Measurements from ENCODE around the gene RBBP8NL.
"Not testable (repeated sequence)": the region's sequence is repeated elsewhere in the genome, so short reads cannot be mapped to it uniquely, and the experiment has no call there.

RBBP8NL gene

GRCh38 chr20:62426699-62427131 lies 624 bp downstream of the RBBP8NL start:
- no peak overlapping the region for H3K9ac ChIP-seq (ENCODE audit: low read length)
- H3K27me3 ChIP-seq (ENCODE audit: insufficient read depth, low read length) = no peaks in the 10 kb centered on the region; the same call in 1 of the 2 replicates
- no peaks in the 10 kb centered on the region for H3K9me3 ChIP-seq (ENCODE audit: low read length)
- H3K4me2 ChIP-seq (ENCODE audit: low read length) = no peak overlapping the region
- no peak overlapping the region for H3K4me3 ChIP-seq (ENCODE audit: low read depth, low read length, poor library complexity, severe bottlenecking)
- H3K79me2 ChIP-seq (ENCODE audit: insufficient read depth, low read length) = no peaks in the 10 kb centered on the region
- no peak overlapping the region for H3K27ac ChIP-seq (ENCODE audit: low read depth, low read length, poor library complexity, severe bottlenecking)
- no peaks in the 10 kb centered on the region for H3K36me3 ChIP-seq (ENCODE audit: insufficient read depth, low read length)
- no peaks in the 10 kb centered on the region for H4K20me1 ChIP-seq (ENCODE audit: insufficient read depth, low read length)
- H2AFZ ChIP-seq (ENCODE audit: low read length) = no peak overlapping the region
- no peaks in the 10 kb centered on the region for H3K4me1 ChIP-seq (ENCODE audit: insufficient read depth, low read length, severe bottlenecking)
- H3F3A ChIP-seq (ENCODE audit: insufficient read depth, low read length) = no peaks in the 10 kb centered on the region
- no peaks in the 10 kb centered on the region for H3K9me2 ChIP-seq (ENCODE audit: low read depth, low read length)
- no peak for TF ChIP-seq EZH2 (IDR thresholded peaks at IDR 0.05; ENCODE audit: borderline replicate concordance, low read length)
- TF ChIP-seq CTCF (IDR thresholded peaks at IDR 0.05; ENCODE audit: low read length) = no peak

- not testable (repeated sequence) for H3K4me2 ChIP-seq (ENCODE audit: low read length); H3K4me3 ChIP-seq (ENCODE audit: low read depth, low read length, poor library complexity, severe bottlenecking)
Observed at GRCh38 chr20:62426059-62426348, 1.3 kb downstream of the RBBP8NL start.

GRCh38 chr20:62425281-62426058 lies 1.9 kb downstream of the RBBP8NL start:
- H3K4me1 ChIP-seq (ENCODE audit: insufficient read depth, low read length, severe bottlenecking) = no peaks in the 10 kb centered on the region
- H3K27ac ChIP-seq (ENCODE audit: low read depth, low read length, poor library complexity, severe bottlenecking) = no peak overlapping the region
- no peak overlapping the region for H3K4me2 ChIP-seq (ENCODE audit: low read length)
- no peaks in the 10 kb centered on the region for H4K20me1 ChIP-seq (ENCODE audit: insufficient read depth, low read length)
- no peak overlapping the region for H3K4me3 ChIP-seq (ENCODE audit: low read depth, low read length, poor library complexity, severe bottlenecking)
- H3K27me3 ChIP-seq (ENCODE audit: insufficient read depth, low read length) = no peaks in the 10 kb centered on the region; the same call in 1 of the 2 replicates
- H3K9me3 ChIP-seq (ENCODE audit: low read length) = no peaks in the 10 kb centered on the region
- no peak overlapping the region for H3K9ac ChIP-seq (ENCODE audit: low read length)
- no peaks in the 10 kb centered on the region for H3K9me2 ChIP-seq (ENCODE audit: low read depth, low read length)
- H3K79me2 ChIP-seq (ENCODE audit: insufficient read depth, low read length) = no peaks in the 10 kb centered on the region
- TF ChIP-seq CTCF (IDR thresholded peaks at IDR 0.05; ENCODE audit: low read length) (no peak), EZH2 (IDR thresholded peaks at IDR 0.05; ENCODE audit: borderline replicate concordance, low read length) (no peak)
- H3K36me3 ChIP-seq (ENCODE audit: insufficient read depth, low read length) = no peaks in the 10 kb centered on the region
- H3F3A ChIP-seq (ENCODE audit: insufficient read depth, low read length) = no peaks in the 10 kb centered on the region
- H2AFZ ChIP-seq (ENCODE audit: low read length) = no peak overlapping the region

More at GRCh38 chr20:62426059-62426348, 1.3 kb downstream of the RBBP8NL start:
- not testable (repeated sequence) for H2AFZ ChIP-seq (ENCODE audit: low read length); H3K9me3 ChIP-seq (ENCODE audit: low read length); H4K20me1 ChIP-seq (ENCODE audit: insufficient read depth, low read length); H3K9me2 ChIP-seq (ENCODE audit: low read depth, low read length); H3K27me3 ChIP-seq (ENCODE audit: insufficient read depth, low read length); H3F3A ChIP-seq (ENCODE audit: insufficient read depth, low read length); H3K9ac ChIP-seq (ENCODE audit: low read length); H3K36me3 ChIP-seq (ENCODE audit: insufficient read depth, low read length); H3K4me1 ChIP-seq (ENCODE audit: insufficient read depth, low read length, severe bottlenecking); H3K27ac ChIP-seq (ENCODE audit: low read depth, low read length, poor library complexity, severe bottlenecking); H3K79me2 ChIP-seq (ENCODE audit: insufficient read depth, low read length)

All from OCI-LY1 (cell line).